Bone marrow (tissue), 2 donors: ENCODE data around the gene SULT1C4.
"Not testable (repeated sequence)": the region's sequence is repeated elsewhere in the genome, so short reads cannot be mapped to it uniquely, and the experiment has no call there.

Experiments
- DNase-seq, 2 donors: peaks; one replicate each; lab custom pipeline; 2025; lab: John Stamatoyannopoulos, UW

The SULT1C4 gene

DNA sequence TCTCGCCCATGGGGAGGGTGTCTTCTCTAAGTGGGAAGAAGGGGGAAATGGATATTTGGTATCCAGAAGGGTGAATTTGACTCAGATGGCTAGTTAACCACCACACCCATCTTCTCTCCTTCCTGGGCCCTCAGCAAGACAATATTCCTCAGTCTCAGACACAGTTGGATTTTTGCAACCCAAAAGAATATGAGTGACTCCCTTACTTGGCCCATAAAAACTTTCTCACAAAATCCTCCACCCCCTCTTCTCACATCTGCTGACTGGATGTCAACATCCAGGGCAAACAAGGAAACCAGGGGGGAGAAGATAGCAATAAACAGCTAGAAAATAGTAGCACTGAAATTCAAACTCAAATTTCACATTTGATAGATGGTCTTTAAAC lies 35.9 kb downstream of the SULT1C4 start:
- DNase-seq = no peak

DNA sequence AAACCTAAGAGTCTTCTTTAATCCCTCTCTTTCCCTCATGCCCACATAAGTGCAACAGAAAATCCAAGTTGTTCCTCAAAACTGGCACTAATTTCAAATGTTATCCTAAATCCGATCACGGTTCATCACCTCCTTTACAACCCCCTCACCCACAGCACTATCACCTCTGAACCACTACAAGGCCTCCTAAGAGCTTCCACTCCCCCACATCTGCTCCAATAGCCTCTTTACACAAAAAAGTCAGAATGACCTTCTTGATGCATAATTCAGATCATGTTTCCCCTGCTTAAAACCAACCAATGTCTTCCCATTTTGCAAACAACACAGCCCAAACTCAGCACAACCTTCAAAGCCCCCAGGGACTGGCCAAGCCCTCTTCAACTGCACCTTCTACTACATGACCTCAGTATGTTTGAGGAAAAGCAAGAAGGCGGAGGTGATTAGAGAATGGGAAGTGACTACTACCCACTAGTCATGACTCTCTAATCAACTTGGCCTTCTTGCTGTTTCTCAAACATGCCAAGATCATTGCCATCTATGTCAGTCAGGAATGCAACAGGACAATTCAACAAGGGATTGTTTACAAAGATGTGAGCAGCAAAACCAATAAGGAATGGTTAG lies 36.6 kb downstream of the SULT1C4 start:
- no peak for DNase-seq

DNA sequence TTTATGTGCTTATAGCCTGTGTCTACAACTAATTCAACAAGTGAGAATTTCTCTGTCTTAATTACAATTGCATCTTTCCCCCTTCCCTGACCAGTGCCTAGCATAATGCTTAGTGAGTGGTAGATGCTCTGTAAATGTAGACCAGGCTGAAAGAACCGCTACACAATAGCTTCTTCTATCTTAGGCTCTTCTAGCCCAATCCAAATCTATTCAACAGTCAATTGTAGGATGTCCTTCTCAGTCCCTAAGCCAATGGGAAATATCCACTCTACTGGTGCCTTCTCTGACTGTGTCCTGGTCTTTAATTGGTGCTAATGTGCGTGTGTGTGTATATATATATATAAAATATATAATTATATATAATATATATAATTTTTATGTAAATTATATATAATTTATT lies 37.2 kb downstream of the SULT1C4 start:
- no peak for DNase-seq

DNA sequence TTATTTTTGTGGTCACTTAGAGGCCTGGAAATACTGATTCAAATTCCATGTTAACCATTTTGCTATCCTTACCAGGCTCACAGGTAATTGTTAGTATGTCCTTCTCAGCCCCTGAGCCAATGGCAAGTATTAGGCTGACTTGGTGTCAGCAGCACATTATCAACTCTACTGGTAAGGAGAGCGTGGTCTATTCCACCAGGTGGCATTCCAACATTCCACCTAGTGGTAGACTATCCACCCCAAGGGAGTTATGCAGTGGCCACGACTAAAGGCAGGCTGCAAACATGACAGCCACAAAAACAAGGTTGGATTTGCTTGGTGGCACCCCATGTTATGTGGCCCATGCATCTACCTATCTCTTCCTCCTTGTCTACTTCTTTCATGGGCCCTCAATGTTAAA lies 39.5 kb downstream of the SULT1C4 start:
- DNase-seq = no peak

DNA sequence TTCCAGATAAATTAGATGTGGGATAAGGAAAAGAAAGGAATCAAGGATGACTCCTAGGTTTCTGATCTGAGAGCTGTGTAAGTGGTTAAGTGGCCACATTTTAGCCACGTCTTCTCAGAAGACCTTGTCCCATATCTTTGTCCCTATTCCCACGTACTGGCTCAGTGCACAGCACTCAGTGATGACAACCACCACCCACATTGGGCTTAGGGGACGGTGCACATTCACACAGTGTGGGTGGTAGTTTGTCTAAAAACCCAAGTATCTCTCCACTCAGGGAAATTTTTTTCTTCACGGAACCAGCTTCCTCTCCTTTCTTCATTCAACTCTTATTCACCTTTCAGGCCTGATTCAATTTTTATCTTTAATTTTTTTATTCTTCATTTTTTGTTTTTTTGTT lies 40.7 kb downstream of the SULT1C4 start:
- DNase-seq = no peak

DNA sequence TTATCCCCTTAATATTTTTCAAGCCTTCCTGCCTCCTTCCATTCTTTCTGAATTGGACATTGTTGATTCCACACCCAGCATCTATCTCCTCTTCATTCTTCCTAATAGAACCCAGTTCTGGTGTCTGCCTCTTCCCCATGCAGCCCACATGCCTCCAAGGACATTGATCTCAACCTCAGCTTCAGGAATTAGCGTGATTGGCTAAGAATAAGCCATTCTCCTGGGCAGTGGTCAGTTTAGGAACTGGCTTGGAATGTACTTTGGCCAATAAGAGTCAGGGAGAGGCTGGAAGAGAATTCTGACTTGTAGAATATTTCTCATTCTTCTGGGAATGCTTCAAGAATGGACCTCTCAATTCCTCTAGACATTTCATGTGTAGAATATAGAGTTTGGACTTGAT lies 45.3 kb downstream of the SULT1C4 start:
- no peak for DNase-seq

DNA sequence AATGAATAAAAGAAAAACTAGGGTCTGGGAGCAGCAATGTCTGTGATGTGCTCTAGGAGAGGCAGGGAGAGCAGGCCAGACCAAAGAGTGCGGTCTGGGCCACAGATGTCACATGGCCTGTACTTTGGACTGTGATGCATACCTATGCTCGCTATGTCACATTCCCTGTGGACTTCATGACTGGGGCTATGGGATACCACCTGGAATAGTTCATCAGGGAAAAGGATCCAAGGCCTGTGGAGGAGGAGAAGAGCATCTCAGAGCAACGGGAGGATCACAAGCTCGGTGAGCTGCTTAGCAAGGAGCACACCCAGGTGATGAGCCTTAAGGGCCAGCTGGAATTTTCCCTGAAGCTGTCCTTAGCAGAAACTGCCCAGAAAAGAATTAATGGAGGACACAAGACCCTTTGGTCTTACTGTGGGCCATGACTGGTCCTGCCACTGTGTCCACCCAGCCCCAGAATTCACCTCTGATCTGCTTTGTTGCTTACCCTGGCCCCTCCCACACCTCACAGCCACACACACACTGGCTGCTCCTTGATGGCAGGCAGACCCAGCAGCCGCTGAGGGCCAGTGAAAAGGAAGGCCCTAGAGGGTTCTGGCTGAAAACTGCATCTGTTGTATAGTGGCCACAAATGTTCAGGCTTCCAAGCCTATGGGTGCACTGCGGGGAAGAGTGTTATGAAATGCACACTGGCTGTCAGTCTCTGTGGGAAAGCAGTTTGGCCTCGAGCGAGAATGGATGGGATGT lies 45.9 kb downstream of the SULT1C4 start:
- no peak for DNase-seq

DNA sequence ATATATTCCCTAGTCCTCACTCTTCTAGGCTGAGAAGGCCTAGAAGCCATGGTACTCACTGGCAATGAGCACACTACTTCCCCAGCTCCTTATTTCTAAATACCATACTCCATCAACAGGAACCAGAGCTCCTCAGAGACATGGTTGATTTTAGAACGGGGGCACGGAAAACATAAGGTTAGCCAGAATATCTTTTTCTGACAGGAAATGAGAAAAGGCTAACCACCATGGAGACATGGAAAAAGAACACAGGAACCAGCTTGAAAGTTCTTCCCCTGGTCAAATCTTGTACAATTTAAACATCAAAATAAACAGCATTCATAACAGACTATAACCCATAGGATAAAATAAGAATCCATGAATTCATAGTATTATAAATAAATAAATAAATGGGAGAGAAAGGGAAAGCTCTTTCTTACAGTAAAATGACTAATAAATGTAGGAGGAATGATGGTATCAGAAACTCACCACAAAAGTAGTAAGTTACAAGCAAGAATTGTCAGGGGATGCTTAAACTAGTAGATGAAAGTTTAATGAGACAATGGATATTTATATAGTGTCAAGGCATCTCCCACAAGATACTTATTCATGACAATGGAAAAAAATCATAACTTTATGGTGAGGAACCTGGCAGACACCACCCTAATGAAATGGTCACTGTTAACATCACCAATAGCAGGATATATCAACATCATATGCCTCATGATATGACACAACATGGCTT lies 50.7 kb downstream of the SULT1C4 start:
- no peak for DNase-seq

DNA sequence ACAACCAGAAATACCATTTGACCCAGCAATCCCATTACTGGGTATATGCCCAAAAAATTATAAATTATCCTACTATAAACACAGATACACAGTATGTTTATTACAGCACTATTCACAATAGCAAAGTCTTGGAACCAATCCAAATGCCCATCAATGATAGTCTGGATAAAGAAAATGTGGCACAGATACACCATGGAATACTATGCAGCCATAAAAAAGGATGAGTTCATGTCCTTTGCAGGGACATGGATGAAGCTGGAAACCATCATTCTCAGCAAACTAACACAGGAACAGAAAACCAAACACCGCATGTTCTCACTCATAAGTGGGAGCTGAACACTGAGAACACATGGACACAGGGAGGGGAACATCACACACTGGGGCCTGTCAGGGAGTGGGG lies 57.8 kb downstream of the SULT1C4 start:
- not testable (repeated sequence) for DNase-seq

DNA sequence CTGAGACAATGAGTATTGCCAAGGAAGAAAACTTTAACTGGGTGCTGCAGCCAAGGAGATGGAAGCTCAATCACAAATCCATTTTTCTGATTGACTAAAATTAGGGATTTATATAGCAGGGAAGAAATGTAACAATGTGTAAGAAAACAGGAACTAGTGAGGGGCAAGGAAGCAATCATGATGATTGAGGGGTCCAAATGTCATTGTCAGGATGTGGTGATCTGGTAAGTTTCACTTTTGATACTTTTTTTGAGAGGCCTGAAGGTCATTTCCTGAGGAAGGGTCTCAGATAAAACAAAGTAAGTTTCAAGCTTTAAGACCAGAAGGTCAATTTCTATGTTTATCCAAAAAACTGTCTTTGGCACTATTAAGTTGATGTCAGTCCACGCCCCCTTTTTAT lies 59.2 kb downstream of the SULT1C4 start:
- peak in 1 of 2 donors; percentile 35 for DNase-seq
